HFF-Myc (cell line): Measurements from ENCODE around the gene IL17RD.

ENCODE experiments used
- DNase-seq: peaks from one replicate; pipeline ENCODE4 v3.0.0-alpha.2; 2011; ENCODE audit warnings: low read depth; ENCODE audit errors: extremely low read depth
- H3K4me3 ChIP-seq: replicated peaks from 2 replicates; pipeline ENCODE4 v1.5.1; 2011; ENCODE audit warnings: low read depth, mild to moderate bottlenecking, control low read depth, low read length
- CTCF ChIP-seq: IDR thresholded peaks from 2 replicates; pipeline ENCODE4 v1.5.1; 2012; ENCODE audit warnings: mild to moderate bottlenecking, low read depth, low read length, control low read depth; ENCODE audit errors: missing control alignments

IL17RD gene

GRCh38 chr3:57160076-57160764 lies 4.9 kb downstream of the IL17RD start:
- no peak for TF ChIP-seq CTCF

GRCh38 chr3:57158813-57159738 lies 6.1 kb downstream of the IL17RD start:
- DNase-seq, result no peak
- TF ChIP-seq CTCF, result no peak
- no peak overlapping the region for H3K4me3 ChIP-seq

More at GRCh38 chr3:57160076-57160764, 4.9 kb downstream of the IL17RD start:
- no peak for DNase-seq
- no peak overlapping the region for H3K4me3 ChIP-seq

- DNase-seq, result no peak
- TF ChIP-seq CTCF, result no peak
- no peak overlapping the region for H3K4me3 ChIP-seq
Measured at GRCh38 chr3:57158325-57158724, 6.8 kb downstream of the IL17RD start.

GRCh38 chr3:57157545-57157944 lies 7.6 kb downstream of the IL17RD start:
- no peak overlapping the region for H3K4me3 ChIP-seq
- TF ChIP-seq CTCF, result no peak
- DNase-seq, result no peak

- no peak overlapping the region for H3K4me3 ChIP-seq
- no peak for DNase-seq
- TF ChIP-seq CTCF, result no peak
Measured at GRCh38 chr3:57155310-57155643, 9.9 kb downstream of the IL17RD start.

GRCh38 chr3:57154470-57155309 lies 10.5 kb downstream of the IL17RD start:
- no peak overlapping the region for H3K4me3 ChIP-seq
- DNase-seq, result no peak
- no peak for TF ChIP-seq CTCF
